ENCODE measurements around the gene SCN1B.

Gene SCN1B

DNA sequence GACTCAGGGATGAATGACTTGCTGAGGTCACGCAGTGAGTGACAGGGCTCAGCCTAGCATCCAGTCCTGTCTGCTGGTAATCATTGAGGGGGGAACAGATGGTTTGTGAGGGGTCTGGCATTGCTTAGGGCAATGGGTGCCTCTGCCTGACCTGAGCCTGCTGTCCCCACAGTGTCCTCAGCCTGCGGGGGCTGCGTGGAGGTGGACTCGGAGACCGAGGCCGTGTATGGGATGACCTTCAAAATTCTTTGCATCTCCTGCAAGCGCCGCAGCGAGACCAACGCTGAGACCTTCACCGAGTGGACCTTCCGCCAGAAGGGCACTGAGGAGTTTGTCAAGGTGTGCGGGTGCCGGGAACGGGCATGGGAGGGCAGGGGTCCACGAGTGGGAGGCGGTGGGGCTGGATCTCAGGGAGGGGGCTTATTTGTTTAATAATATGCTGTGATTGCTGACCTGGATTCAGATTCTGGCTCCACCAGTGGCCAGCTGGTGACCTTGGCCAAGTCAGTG is 2.1 kb downstream of the SCN1B start:
- peaks cover 7% of the 10 kb centered on the region for H3K36me3 Mint-ChIP-seq (ENCODE audit: low read depth)
- H3K4me3 Mint-ChIP-seq: no peak overlapping the region
- peaks cover 32% of the 10 kb centered on the region for H3K27me3 Mint-ChIP-seq (ENCODE audit: low read depth)
- no peak for DNase-seq (ENCODE audit: low spot score)
- no peaks in the 10 kb centered on the region for H3K9me3 Mint-ChIP-seq
- H3K4me1 Mint-ChIP-seq (ENCODE audit: low read depth): peaks cover 3% of the 10 kb centered on the region
- H3K27ac Mint-ChIP-seq: no peak overlapping the region

DNA sequence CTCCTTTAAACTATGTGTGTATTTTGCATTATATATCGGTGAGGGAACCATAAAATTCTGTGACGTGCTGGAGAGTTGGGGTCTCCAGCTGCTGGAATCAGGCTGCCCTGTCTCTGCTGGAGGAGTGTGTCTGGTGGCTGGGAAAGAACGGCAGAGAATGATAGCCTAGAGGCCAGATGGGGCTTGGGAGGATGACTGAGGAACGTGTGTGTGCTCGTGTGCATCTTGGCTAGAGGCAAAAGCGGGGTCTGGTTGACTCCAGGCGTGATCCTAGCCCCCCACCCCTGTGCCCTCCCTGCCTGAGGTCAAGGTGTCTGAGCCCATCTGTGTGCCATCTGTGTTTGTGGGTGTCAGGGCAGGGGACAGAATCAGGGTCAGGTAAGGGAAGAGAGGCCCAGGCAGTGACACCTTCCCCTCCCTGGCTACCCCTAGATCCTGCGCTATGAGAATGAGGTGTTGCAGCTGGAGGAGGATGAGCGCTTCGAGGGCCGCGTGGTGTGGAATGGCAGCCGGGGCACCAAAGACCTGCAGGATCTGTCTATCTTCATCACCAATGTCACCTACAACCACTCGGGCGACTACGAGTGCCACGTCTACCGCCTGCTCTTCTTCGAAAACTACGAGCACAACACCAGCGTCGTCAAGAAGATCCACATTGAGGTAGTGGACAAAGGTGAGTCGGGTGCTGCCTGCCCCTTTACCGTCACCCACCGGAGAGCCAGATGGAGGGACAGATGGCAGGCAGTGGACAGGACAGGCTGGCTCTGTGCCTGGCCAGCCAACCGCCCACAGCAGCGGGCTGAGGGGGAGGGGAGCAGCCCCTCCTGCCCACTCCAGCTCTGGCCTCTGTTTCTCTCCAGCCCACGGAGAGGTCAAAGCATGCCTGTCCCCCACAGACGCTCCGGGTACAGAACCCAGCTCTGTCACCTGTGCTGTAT is 3.1 kb downstream of the SCN1B start:
- Mint-ChIP-seq H3K4me3 (no peak overlapping the region), H3K27ac (no peak overlapping the region), H3K36me3 (ENCODE audit: low read depth) (peaks cover 4% of the 10 kb centered on the region), H3K27me3 (ENCODE audit: low read depth) (peaks cover 35% of the 10 kb centered on the region), H3K4me1 (ENCODE audit: low read depth) (peaks cover 3% of the 10 kb centered on the region), H3K9me3 (no peaks in the 10 kb centered on the region)
- DNase-seq (ENCODE audit: low spot score): no peak

DNA sequence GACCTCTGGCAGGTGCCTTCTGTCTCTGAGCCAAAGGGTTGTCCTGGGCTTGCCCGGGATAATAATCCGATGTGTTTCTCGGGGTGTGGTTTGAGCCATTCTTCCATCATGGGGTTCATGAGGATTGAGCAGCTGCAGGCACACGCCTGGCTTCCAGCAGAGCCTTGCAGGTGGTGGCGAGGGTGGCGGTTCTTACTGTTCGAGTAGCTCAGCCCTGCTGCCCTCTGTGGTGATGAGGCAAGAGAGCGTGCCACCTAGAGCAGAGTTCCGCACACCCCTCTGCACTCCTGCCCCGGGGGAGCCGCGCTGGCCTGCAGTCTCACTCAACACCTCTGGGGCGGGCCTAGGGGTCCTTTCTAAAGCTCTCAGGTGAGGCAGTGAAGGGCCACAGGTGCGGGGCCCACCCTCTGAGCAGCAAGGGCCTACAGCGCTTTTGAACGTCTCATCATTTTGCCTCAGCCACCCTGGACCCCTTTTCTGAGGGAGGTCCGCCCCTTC is 3.8 kb downstream of the SCN1B start:
- Mint-ChIP-seq H3K4me1 (ENCODE audit: low read depth) (peaks cover 3% of the 10 kb centered on the region), H3K27ac (no peak overlapping the region), H3K4me3 (no peak overlapping the region), H3K27me3 (ENCODE audit: low read depth) (peaks cover 42% of the 10 kb centered on the region), H3K9me3 (no peaks in the 10 kb centered on the region), H3K36me3 (ENCODE audit: low read depth) (peaks cover 2% of the 10 kb centered on the region)
- no peak for DNase-seq (ENCODE audit: low spot score)

DNA sequence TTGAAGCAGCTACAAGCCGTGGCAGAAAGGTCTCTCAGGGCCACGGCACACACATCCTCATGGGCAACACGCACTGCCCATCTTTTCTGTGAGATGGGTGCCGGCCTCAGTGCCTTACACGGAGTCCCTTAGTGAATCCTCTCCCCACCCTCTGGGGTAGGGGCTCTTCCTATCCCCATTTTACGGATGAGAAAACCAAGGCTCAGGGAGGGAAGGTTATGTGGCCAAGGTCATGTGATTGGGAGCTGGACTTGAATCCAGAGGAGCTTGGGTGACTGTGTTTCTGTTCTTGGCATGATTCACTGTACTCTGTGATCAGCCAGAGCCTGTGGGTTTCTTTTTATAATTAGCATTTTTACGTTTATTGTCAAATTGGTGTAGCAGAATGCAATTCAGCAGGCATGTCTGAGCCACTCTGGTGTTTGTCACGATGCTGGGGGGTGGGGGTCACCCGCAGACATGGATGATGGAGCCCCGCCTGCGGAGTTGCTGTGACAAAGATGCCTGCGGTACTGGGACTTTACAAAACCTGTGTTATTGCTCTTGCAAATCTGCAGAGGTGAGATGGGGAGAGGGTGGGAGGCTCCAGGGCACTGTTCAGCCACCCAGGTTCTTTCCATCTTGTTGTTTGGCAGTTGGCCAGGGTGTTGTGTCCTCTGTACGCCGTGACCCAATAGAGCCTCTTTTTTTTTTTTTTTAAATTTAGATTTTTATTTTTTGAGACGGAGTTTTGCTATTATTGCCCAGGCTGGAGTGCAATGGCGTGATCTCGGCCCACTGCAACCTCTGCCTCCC is 4.5 kb downstream of the SCN1B start:
- DNase-seq (ENCODE audit: low spot score): no peak
- H3K27ac Mint-ChIP-seq: no peak overlapping the region
- peaks cover 3% of the 10 kb centered on the region for H3K4me1 Mint-ChIP-seq (ENCODE audit: low read depth)
- H3K36me3 Mint-ChIP-seq (ENCODE audit: low read depth): peaks cover 2% of the 10 kb centered on the region
- peaks cover 39% of the 10 kb centered on the region for H3K27me3 Mint-ChIP-seq (ENCODE audit: low read depth)
- H3K4me3 Mint-ChIP-seq: no peak overlapping the region
- H3K9me3 Mint-ChIP-seq: no peaks in the 10 kb centered on the region

DNA sequence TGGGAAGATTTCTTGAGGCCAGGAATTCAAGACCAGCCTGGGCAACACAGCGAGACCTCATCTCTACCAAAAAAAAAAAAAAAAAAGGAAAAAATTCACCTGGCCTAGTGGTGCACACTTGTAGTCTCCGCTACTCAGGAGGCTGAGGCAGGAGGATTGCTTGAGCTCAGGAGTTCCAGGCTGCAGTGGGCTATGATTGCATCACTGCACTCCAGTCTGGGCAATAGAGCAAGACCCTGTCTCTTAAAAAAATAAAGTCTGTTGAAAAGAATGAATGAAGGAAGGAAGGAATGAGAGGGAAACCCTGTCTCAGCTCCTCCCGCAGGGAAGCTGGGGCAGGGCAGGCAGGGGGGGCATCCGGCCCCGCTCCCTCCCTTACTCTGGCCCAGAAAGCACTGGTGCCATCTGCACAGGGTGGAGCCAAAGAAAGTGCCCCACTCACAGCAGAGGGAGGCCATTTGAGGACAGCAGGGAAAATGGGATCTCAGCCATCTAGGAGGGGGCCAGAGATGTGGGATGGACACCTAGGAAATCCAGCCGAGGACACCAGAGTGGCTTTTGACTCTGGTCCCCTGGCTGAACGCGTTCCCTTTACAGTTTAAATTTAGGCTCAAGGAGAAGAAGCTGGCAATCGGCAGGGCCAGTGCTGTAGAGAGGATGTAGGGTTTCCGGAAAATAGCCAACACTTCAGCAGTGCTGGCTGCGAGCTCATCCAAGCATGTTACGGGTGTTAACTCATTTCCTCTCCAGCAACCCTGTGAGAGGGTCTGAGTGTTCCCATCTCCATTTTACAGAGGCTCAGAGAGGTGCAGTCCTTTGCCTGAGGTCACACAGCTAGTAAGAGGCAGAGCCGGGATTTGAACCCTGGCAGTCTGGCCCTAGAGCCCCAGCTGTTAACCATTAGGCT is 7.7 kb downstream of the SCN1B start:
- H3K27me3 Mint-ChIP-seq (ENCODE audit: low read depth): peaks cover 27% of the 10 kb centered on the region
- no peaks in the 10 kb centered on the region for H3K9me3 Mint-ChIP-seq
- no peak overlapping the region for H3K4me3 Mint-ChIP-seq
- H3K36me3 Mint-ChIP-seq (ENCODE audit: low read depth): no peaks in the 10 kb centered on the region
- H3K27ac Mint-ChIP-seq: no peak overlapping the region
- DNase-seq (ENCODE audit: low spot score): no peak
- peaks cover 9% of the 10 kb centered on the region for H3K4me1 Mint-ChIP-seq (ENCODE audit: low read depth)

DNA sequence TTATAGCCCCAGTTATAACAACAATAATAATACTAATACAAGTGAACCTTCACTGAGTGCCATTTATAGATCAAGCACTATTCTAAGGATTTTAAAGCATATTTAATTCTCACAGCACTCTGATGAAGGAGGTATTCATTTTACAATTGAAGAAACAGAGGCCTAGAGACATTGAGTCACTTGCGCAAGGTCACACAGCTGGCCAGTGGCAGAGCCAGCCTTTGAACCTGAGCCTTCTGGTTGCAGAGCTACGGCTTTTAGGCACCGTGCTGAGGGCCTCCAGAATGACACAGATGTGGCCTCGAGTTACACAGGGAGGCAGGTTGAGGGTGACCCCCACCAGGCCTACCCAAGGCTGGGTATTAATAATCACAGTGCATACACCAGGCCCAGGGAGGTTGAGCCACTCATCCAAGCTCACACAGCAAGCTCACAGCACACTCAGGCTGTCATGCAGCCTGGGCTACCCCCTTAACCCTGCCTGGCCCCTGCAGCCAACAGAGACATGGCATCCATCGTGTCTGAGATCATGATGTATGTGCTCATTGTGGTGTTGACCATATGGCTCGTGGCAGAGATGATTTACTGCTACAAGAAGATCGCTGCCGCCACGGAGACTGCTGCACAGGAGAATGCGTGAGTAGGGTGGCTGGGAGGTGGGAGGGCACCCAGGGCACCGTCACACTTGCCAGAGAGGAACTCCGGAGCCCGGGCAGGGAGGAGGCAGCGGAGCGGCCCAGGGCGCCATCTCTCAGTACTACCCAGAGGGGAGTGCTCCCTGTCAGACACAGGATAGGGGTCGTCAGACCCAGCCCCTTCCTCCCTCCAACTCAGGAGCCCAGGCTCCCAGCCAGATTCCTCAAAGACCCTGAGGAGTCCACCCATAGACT is 8.6 kb downstream of the SCN1B start:
- no peak overlapping the region for H3K27ac Mint-ChIP-seq
- H3K4me3 Mint-ChIP-seq: no peak overlapping the region
- no peaks in the 10 kb centered on the region for H3K9me3 Mint-ChIP-seq
- H3K4me1 Mint-ChIP-seq (ENCODE audit: low read depth): peaks cover 9% of the 10 kb centered on the region
- peaks cover 25% of the 10 kb centered on the region for H3K27me3 Mint-ChIP-seq (ENCODE audit: low read depth)
- H3K36me3 Mint-ChIP-seq (ENCODE audit: low read depth): no peaks in the 10 kb centered on the region
- DNase-seq (ENCODE audit: low spot score): no peak

DNA sequence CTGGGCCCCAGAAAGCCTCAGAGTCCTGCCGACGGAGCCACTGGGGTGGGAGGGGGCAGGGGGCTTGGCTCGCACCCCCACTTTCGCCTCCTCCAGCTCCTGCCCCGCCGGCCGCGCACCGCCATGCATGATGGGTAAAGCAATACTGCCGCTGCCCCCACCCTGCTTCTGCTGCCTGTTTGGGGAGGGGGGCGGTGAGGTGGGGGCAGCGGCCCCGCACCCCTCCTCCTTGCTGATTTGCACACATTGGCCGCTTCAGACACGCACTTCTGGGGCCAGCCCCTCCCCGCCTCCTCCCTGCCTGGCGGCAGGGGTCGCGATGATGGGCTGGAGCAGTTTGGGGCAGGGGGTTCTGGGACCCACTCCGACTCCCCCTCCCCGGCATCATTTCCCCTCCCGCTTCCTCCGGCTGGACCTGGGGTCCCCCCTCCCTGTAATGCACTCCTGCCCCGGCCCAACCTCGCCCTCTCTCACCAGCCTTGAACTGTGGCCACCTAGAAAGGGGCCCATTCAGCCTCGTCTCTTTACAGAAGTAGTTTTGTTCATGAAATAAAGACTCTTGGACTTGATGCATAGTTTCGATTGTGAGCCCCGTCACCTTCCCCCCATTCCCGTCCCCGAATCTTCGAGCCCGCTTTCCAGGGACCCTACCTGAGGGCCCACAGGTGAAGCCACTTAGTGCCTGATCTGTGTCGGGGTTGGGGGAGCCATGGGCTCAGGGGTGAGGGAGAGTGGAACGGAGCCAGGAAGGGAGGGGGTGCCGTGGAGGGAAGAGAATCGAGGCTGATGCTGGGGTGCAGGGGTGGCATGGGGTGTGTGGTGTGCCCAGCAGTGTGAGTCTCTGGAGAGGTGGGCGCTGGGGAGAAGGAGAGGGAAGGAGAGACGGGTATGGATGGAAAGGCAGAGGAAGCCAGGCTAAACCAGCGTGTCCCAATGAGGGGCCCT is 9.9 kb downstream of the SCN1B start:
- Mint-ChIP-seq H3K4me3 (no peak overlapping the region), H3K27ac (no peak overlapping the region), H3K27me3 (ENCODE audit: low read depth) (peaks cover 19% of the 10 kb centered on the region), H3K9me3 (no peaks in the 10 kb centered on the region), H3K36me3 (ENCODE audit: low read depth) (no peaks in the 10 kb centered on the region), H3K4me1 (ENCODE audit: low read depth) (peaks cover 9% of the 10 kb centered on the region)
- no peak for DNase-seq (ENCODE audit: low spot score)

DNA sequence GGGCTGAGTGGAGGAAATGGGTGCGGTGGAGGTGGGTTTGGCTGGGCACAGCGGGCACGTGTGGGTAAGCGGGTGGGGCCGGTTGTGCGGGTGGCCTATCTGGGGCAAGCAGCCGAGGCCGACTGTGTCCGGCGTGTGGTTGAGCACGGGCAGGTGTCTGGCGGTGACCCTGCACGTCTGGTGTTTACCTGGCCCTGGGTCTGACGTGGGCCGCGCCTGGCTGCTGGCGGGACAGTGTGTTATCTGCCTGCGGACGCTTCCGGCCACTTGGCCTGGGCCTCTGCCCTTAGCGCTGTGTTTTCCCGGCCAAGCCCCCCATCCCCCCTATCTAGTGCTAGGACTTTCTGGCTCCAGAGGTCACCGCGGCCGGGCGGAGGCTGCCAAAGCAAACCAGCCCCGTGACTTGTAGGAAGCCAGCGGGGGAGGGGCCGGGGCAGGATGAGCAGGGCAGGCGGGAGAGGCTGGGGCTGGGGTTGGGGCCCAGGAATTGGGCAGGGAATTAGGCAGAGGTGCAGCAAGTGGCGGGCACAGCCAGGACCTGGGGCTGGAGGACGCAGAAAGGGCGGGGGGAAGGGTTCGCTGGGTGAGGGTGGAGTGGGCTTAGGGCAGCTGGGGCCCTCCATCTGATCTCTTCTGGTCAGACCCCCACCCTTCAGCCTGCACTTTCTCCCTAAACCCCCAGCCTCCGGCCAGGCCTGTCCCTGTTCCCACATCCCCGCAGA is 10.7 kb downstream of the SCN1B start:
- Mint-ChIP-seq H3K4me1 (ENCODE audit: low read depth) (peaks cover 16% of the 10 kb centered on the region), H3K36me3 (ENCODE audit: low read depth) (no peaks in the 10 kb centered on the region), H3K27me3 (ENCODE audit: low read depth) (peaks cover 19% of the 10 kb centered on the region), H3K4me3 (no peak overlapping the region), H3K9me3 (no peaks in the 10 kb centered on the region), H3K27ac (no peak overlapping the region)
- no peak for DNase-seq (ENCODE audit: low spot score)

DNA sequence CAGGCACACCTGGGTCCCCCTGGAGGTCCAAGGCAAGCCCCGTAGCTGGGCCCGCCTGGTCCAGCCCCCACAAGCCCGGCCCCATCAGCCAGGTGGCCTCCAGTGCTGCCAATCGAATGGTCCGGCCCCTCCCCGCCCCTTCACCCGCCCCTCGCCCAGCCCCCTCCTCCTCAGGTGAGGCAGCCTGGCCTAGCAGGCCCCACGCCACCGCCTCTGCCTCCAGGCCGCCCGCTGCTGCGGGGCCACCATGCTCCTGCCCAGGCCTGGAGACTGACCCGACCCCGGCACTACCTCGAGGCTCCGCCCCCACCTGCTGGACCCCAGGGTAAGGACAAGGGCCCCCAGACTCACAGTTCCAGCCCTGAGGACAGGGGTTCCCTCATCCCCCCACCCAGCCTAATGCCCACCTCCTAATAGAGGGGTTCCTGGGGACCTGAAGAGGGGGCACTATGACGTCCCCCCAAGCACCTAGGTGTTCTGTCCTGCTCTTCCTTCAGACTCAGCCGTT is 11.3 kb downstream of the SCN1B start, which contains the start of gene HPN:
Gene HPN, plus strand, starts transcription at position 174 of the 508 bp plus-strand sequence. CDS start 786 bp downstream, outside the sequence.
- DNase-seq (ENCODE audit: low spot score): no peak
- Mint-ChIP-seq H3K4me1 (ENCODE audit: low read depth) (peaks cover 16% of the 10 kb centered on the region), H3K27me3 (ENCODE audit: low read depth) (peaks cover 19% of the 10 kb centered on the region), H3K4me3 (no peak within 1 kb of the TSS), H3K36me3 (ENCODE audit: low read depth) (no peaks in the 10 kb centered on the region), H3K9me3 (no peaks in the 10 kb centered on the region), H3K27ac (no peak within 1 kb of the TSS)

DNA sequence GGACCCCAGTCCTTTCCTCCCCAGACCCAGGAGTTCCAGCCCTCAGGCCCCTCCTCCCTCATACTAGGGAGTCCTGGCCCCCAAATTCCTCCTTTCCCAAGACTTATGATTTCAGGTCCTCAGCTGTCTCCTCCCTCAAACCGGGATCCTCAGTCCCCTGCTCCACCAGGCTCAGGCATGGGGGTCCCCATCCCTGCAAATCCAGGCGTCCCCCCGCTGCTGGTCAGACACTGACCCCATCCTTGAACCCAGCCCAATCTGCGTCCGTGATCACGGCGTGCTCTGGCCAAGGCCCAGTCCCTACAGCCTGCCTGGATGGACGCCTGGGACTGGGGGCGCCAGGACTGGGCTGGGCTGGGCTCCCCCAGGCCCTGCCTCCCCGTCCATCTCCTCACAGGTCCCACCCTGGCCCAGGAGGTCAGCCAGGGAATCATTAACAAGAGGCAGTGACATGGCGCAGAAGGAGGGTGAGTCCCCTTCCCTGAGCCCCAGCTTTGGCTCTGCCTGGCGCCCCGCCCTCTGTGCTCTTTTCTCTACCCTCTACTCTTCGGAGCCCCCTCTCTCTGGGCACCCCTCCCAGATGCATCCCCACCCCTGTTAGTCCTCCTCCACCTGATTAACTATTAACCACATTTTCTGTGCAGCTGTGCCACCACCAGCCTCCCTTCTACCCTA is 11.9 kb downstream of the SCN1B start:
- no peaks in the 10 kb centered on the region for H3K9me3 Mint-ChIP-seq
- H3K27me3 Mint-ChIP-seq (ENCODE audit: low read depth): peaks cover 19% of the 10 kb centered on the region
- DNase-seq (ENCODE audit: low spot score): no peak
- no peak overlapping the region for H3K4me3 Mint-ChIP-seq
- no peaks in the 10 kb centered on the region for H3K36me3 Mint-ChIP-seq (ENCODE audit: low read depth)
- no peak overlapping the region for H3K27ac Mint-ChIP-seq
- H3K4me1 Mint-ChIP-seq (ENCODE audit: low read depth): peaks cover 16% of the 10 kb centered on the region

Measured in T-helper 2 cell treated with Interferon-gamma antibody and Interleukin-4, amounts not matched to agents 5 μg/mL and 100 μg/mL, for 36 hours (primary cell).